Stomach (tissue), 9 donors: ENCODE data around the gene ZEB1. TPM values are rescaled to one million over a fixed set of nuclear protein-coding genes. Genes with fewer than 3 reads are reported as not detected.

ENCODE experiments used
- DNase-seq, 2 donors: peaks; one replicate each; pipeline versions ENCODE4 v3.0.0 to v3.0.0-alpha.2; 2013 to 2019
- H3K27ac ChIP-seq, 5 donors: fragments of 200-600 bp in 4 of 5; sonication (generic) in 4 of 5; one replicate each; pipeline ENCODE4 v1.5.1; 2013 to 2019; ENCODE audit warnings: mild to moderate bottlenecking in 1 of 5, moderate library complexity in 1 of 5
- H3K27me3 ChIP-seq, 3 donors: fragments of 200-600 bp; sonication (generic); one replicate each; pipeline ENCODE4 v1.5.1; 2017 to 2019; ENCODE audit warnings: mixed run types in 1 of 3
- H3K36me3 ChIP-seq, 4 donors: fragments of 200-600 bp; sonication (generic); 1 replicate in 3 of 4; 2 replicates in 1 of 4; pipeline ENCODE4 v1.5.1; 2016 to 2019
- H3K4me1 ChIP-seq, 4 donors: fragments of 200-600 bp; sonication (generic); one replicate each; pipeline ENCODE4 v1.5.1; 2016 to 2019
- H3K4me3 ChIP-seq, 4 donors: fragments of 200-600 bp; sonication (generic) in 3 of 4; one replicate each; pipeline ENCODE4 v1.5.1; 2016 to 2019; ENCODE audit warnings: mild to moderate bottlenecking in 1 of 4
- H3K9me3 ChIP-seq, 4 donors: fragments of 200-600 bp; sonication (generic); one replicate each; pipeline ENCODE4 v1.5.1; 2016 to 2019
- CTCF ChIP-seq, 7 experiments: fragments of 450-650 bp in 4 of 7; fragments of 200-600 bp in 3 of 7; sonication (generic) in 3 of 7; IDR thresholded peaks; one replicate each; pipeline ENCODE4 v1.5.1; 2016 to 2019; ENCODE audit warnings: antibody characterized with exemption in 7 of 7, control low read depth in 2 of 7, mild to moderate bottlenecking in 1 of 7
- EP300 ChIP-seq: sonication (generic); formaldehyde crosslinking; IDR thresholded peaks from one replicate; pipeline ENCODE4 v1.6.1; 2017; ENCODE audit warnings: antibody characterized with exemption
- POLR2A ChIP-seq, 4 donors: fragments of 450-650 bp; IDR thresholded peaks; one replicate each; pipeline ENCODE4 v1.6.1; 2016; ENCODE audit warnings: antibody characterized with exemption in 4 of 4, control low read depth in 2 of 4, mild to moderate bottlenecking in 1 of 4, moderate library complexity in 1 of 4
- POLR2AphosphoS5 ChIP-seq, 3 donors: sonication (generic); formaldehyde crosslinking; IDR thresholded peaks; one replicate each; pipeline ENCODE4 v1.6.1; 2016; ENCODE audit warnings: antibody characterized with exemption in 3 of 3
- WGBS, 5 donors: extraction: QIAGEN DNeasy Blood & Tissue Kit in 3 of 5; methylation state at CpG; one replicate each; pipeline versions ENCODE4 v1.1.5 to v1.1.7; 2013 to 2018; 5-methylcytosine and 5-hydroxymethylcytosine counted together
- intact Hi-C: fragments of 100-400 bp; cut with DNase I; formaldehyde crosslinking; loops from one replicate; pipeline ENCODE4 v1.15.1; 2023; ENCODE audit warnings: low total_unique reads
- polyA plus RNA-seq, 3 donors: library from polyadenylated mRNA; stranded (reverse); fragments of 200-250 nt; gene quantifications; one replicate each; pipeline ENCODE4 v1.2.3, GENCODE V29; 2013
- total RNA-seq, 5 donors: library from RNA; depleted of rRNA; stranded (reverse); fragments of >200 nt; gene quantifications; one replicate each; pipeline versions ENCODE4 v1.1.0 to v1.2.3, GENCODE V29; 2014 to 2016
- donor health status: healthy with polysubstance abuse.
- donor health status: Bipolar disorder and iron deficiency.
- donor health status: healthy.

Gene ZEB1
- total and polyA plus RNA-seq, 8 donors = 7.6 to 187 (median 31.1) TPM

- intact Hi-C loops = no loop called here
- Histone ChIP-seq H3K9me3 (no peaks in the 10 kb centered on the region), H3K27ac (peak overlapping the region in 1 of 5 donors; percentile 99), H3K4me3 (no peak overlapping the region), H3K4me1 (peaks cover 7 to 49% (median 37%) of the 10 kb centered on the region in 4 donors), H3K27me3 (peaks cover 0 to 26% (median 15%) of the 10 kb centered on the region in 3 donors), H3K36me3 (no peaks in the 10 kb centered on the region)
- 49 to 73% (median 70%) methylated on average over 2 of the region's 2 CpGs for WGBS, 5 donors
- DNase-seq = peak in 1 of 2 donors; percentile 30
- no peak for TF ChIP-seq EP300
- no peak for TF ChIP-seq POLR2A (IDR thresholded peaks at IDR 0.05)
- TF ChIP-seq CTCF (IDR thresholded peaks at IDR 0.05) = no peak
- TF ChIP-seq POLR2AphosphoS5 (IDR thresholded peaks at IDR 0.05) = no peak
Observed at GRCh38 chr10:31322647-31323046, 3.6 kb downstream of the ZEB1 start.

GRCh38 chr10:31340343-31340742, 21.3 kb downstream of the ZEB1 start:
- TF ChIP-seq CTCF (IDR thresholded peaks at IDR 0.05) (no peak), EP300 (no peak), POLR2AphosphoS5 (IDR thresholded peaks at IDR 0.05) (no peak), POLR2A (IDR thresholded peaks at IDR 0.05) (no peak)
- Histone ChIP-seq H3K27ac (no peak overlapping the region), H3K36me3 (no peaks in the 10 kb centered on the region), H3K4me1 (peaks cover 0 to 33% (median 8%) of the 10 kb centered on the region in 4 donors), H3K9me3 (no peaks in the 10 kb centered on the region), H3K4me3 (no peak overlapping the region), H3K27me3 (no peaks in the 10 kb centered on the region)
- intact Hi-C loops = no loop called here
- DNase-seq = no peak

GRCh38 chr10:31341552-31341951, 22.5 kb downstream of the ZEB1 start:
- intact Hi-C loops = no loop called here
- H3K4me3 ChIP-seq = no peak overlapping the region
- no peaks in the 10 kb centered on the region for H3K27me3 ChIP-seq
- TF ChIP-seq POLR2AphosphoS5 (IDR thresholded peaks at IDR 0.05) (no peak), EP300 (no peak)
- no peak overlapping the region for H3K27ac ChIP-seq
- 72 to 90% (median 81%) methylated on average over 1 of the region's 1 CpG for WGBS, 5 donors
- H3K36me3 ChIP-seq = no peaks in the 10 kb centered on the region
- DNase-seq = no peak
- peaks cover 0 to 44% (median 12%) of the 10 kb centered on the region in 4 donors for H3K4me1 ChIP-seq
- H3K9me3 ChIP-seq = no peaks in the 10 kb centered on the region

GRCh38 chr10:31343009-31343408, 24.0 kb downstream of the ZEB1 start:
- Histone ChIP-seq H3K4me3 (no peak overlapping the region), H3K27me3 (no peaks in the 10 kb centered on the region), H3K36me3 (no peaks in the 10 kb centered on the region), H3K9me3 (no peaks in the 10 kb centered on the region), H3K4me1 (peaks cover 0 to 58% (median 13%) of the 10 kb centered on the region in 4 donors), H3K27ac (no peak overlapping the region)
- WGBS, 5 donors = 45 to 61% (median 50%) methylated on average over 3 of the region's 3 CpGs
- TF ChIP-seq EP300 = no peak
- TF ChIP-seq POLR2A (IDR thresholded peaks at IDR 0.05) = no peak
- no peak for TF ChIP-seq POLR2AphosphoS5 (IDR thresholded peaks at IDR 0.05)
- no peak for TF ChIP-seq CTCF (IDR thresholded peaks at IDR 0.05)
- intact Hi-C loops = no loop called here
- no peak for DNase-seq

- no peak for DNase-seq
- no peak overlapping the region for H3K27ac ChIP-seq
- no peaks in the 10 kb centered on the region for H3K36me3 ChIP-seq
- WGBS, 5 donors = 58 to 75% (median 71%) methylated on average over 5 of the region's 5 CpGs
- H3K4me3 ChIP-seq = no peak overlapping the region
- peaks cover 0 to 64% (median 15%) of the 10 kb centered on the region in 4 donors for H3K4me1 ChIP-seq
- H3K9me3 ChIP-seq = no peaks in the 10 kb centered on the region
- intact Hi-C loops = no loop called here
- no peaks in the 10 kb centered on the region for H3K27me3 ChIP-seq
- TF ChIP-seq POLR2AphosphoS5 (IDR thresholded peaks at IDR 0.05) = no peak
- no peak for TF ChIP-seq CTCF (IDR thresholded peaks at IDR 0.05)
- no peak for TF ChIP-seq POLR2A (IDR thresholded peaks at IDR 0.05)
- TF ChIP-seq EP300 = no peak
Observed at GRCh38 chr10:31343551-31343950, 24.5 kb downstream of the ZEB1 start.
